ENCODE measurements around the gene GATAD2B. TPM values are rescaled to one million over a fixed set of nuclear protein-coding genes. Genes with fewer than 3 reads are reported as not detected.
"Not testable (repeated sequence)": the region's sequence is repeated elsewhere in the genome, so short reads cannot be mapped to it uniquely, and the experiment has no call there.

GATAD2B gene
- total RNA-seq, 1 donor from 2014 or later, result 12.2 TPM

DNA sequence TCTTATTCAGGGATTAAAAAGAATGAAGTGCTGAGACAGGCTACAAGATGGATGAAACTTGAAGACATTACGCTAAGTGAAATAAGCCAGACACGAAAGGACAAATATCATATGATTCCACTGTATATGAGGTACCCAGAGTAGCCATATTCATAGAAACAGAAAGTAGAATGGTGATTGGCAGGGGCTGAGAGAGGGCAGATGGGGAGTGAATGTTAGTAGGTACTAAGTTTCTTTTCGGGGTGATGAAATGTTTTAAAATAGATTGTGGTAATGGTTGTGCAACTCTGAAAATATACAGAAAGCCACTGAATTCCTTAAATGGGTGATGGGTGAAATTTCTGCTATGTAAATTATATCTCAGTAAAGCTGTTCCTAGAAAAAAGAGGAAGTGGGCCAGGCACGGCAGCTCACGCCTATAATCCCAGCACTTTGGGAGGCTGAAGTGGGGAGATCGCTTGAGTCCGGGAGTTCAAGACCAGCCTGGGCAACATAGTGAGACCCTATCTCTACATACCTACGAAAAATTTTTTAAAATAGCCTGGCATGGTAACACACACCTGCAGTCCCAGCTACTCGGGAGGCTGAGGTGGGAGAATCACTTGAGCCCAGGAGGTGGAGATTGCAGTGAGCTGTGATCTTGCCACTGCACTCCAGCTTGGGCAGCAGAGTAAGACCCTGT, 131.7 kb downstream of the GATAD2B start:
- Histone ChIP-seq H3K27me3 (ENCODE audit: control insufficient read depth, insufficient read depth, low read length) (peaks cover 4% of the 10 kb centered on the region), H3K4me3 (ENCODE audit: low read depth, low read length) (no peak overlapping the region), H3K36me3 (ENCODE audit: control insufficient read depth, insufficient read depth, low read length) (no peaks in the 10 kb centered on the region)
- no peak for DNase-seq (ENCODE audit: low read depth)
- TF ChIP-seq CTCF (IDR thresholded peaks at IDR 0.05; ENCODE audit: insufficient read depth, low read length, poor library complexity, severe bottlenecking), result no peak

DNA sequence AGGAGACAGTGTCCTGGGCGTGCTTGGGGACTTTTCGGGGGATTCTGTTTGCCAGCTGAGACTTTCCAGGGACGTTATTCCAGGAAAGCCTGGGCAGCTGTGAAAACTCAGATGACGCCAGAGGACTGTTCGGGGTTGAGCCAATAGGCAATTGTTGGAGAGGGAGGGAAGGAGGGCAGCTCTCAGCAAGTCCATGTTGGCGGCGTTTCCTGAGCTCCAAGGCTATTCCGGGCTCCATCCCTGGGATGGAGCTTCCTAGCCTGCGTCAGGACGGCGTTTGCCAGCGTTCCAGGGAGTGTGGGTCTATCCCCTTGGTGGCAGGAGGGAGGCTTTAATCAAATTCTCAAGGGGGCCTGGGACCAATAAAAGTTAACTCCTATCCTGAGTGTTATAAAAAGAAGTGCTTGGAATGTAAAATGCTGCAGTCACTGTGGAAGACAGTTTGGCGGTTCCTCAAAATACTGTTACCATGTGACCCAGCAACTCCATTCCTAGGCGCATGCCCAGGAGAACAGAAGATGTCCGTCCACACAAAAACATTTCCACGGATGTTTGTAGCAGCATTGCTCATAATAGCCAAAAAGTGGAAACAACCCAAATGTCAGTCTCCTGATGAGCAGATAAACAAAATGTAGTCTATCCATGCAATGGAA, 132.3 kb downstream of the GATAD2B start:
- no peak for TF ChIP-seq CTCF (IDR thresholded peaks at IDR 0.05; ENCODE audit: insufficient read depth, low read length, poor library complexity, severe bottlenecking)
- Histone ChIP-seq H3K4me3 (ENCODE audit: low read depth, low read length) (no peak overlapping the region), H3K36me3 (ENCODE audit: control insufficient read depth, insufficient read depth, low read length) (no peaks in the 10 kb centered on the region), H3K27me3 (ENCODE audit: control insufficient read depth, insufficient read depth, low read length) (peaks cover 4% of the 10 kb centered on the region)
- DNase-seq (ENCODE audit: low read depth), result no peak

- TF ChIP-seq CTCF (IDR thresholded peaks at IDR 0.05; ENCODE audit: insufficient read depth, low read length, poor library complexity, severe bottlenecking), result no peak
- Histone ChIP-seq H3K4me3 (ENCODE audit: low read depth, low read length) (no peak overlapping the region), H3K36me3 (ENCODE audit: control insufficient read depth, insufficient read depth, low read length) (no peaks in the 10 kb centered on the region), H3K27me3 (ENCODE audit: control insufficient read depth, insufficient read depth, low read length) (peaks cover 2% of the 10 kb centered on the region)
- DNase-seq (ENCODE audit: low read depth), result no peak
Measured at GRCh38 chr1:153789478-153790034, 133.2 kb downstream of the GATAD2B start.

DNA sequence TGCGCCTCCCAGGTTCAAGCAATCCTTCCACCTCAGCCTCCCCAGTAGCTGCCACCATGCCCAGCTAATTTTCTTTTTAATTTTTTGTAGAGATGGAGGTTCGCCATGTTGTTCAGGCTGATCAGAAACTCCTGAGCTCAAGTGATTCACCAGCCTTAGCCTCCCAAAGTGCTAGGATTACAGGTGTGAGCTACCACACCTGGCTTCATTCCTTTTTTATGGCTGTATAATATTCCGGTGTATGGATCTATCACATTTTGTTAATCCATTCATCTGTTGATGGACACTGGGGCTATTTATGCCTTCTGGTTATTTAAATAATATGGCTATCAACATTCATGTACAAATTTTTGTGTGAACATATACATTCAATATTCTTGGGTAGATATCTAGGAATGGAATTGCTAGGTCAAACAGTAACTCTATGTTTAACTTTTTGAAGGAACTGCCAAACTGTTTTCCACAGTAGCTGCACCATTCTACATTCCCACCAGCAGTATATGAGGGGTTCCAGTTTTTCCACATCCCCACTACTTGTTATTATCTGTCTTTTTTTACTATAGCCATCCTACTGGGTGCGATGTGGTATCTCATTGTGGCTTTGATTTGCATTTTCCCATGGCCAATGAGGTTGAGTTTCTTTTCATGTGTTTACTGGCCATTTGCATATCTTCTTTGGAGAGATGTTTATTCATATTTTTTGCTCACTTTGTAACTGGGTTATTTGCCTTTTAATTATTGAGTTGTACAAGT, 136.6 kb downstream of the GATAD2B start:
- Histone ChIP-seq H3K27me3 (ENCODE audit: control insufficient read depth, insufficient read depth, low read length) (no peaks in the 10 kb centered on the region), H3K4me3 (ENCODE audit: low read depth, low read length) (no peak overlapping the region), H3K36me3 (ENCODE audit: control insufficient read depth, insufficient read depth, low read length) (no peaks in the 10 kb centered on the region)
- TF ChIP-seq CTCF (IDR thresholded peaks at IDR 0.05; ENCODE audit: insufficient read depth, low read length, poor library complexity, severe bottlenecking), result no peak
- no peak for DNase-seq (ENCODE audit: low read depth)

DNA sequence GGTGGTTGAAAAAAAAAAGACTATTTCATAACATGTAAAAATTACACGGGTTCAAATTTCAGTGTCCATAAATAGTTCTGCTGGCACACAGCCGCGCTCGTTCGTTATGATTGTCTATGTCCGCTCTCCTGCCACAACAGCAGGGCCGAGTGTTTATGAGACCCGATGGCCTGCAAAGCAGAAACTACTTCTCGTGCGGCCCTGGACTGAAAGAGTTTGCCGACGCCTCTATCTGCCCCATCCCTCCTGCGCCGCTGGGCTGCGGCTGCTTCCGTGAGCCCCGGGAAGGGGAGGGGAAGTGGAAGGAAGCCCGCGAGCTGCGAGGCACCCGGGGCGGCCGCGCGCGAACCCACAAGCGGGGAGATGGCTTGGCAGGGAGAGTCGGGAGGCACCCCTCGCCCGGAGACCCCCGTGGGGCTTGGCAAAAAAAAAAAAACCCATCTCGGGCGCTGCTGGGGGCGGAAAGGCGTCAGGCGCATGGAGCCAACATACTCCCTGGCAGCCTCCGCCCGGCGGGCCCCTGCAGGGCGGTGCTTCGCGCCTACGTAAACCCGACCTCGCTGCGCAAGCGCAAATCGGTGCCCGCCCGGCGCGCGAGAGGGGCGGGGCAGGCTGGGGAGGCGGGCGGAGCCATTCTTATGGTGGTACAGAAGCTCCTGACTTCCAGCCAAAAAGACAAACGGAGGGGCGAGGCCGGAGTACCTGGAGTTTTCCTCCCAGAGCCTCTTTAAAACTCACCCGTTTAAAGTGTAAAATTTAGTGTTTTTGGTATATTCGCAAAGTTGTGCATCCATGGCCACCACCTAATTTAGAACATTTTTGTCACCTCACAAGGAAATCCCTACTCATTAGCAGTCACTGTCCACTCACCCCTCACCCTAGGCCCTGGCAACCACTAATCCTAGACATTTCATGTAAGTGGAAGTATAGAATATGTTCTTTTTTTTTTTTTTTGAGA, 139.3 kb downstream of the GATAD2B start:
- TF ChIP-seq CTCF (IDR thresholded peaks at IDR 0.05; ENCODE audit: insufficient read depth, low read length, poor library complexity, severe bottlenecking), result no peak
- H3K4me3 ChIP-seq (ENCODE audit: low read depth, low read length), result peak overlapping the region; percentile 72
- DNase-seq (ENCODE audit: low read depth), result no peak
- no peaks in the 10 kb centered on the region for H3K27me3 ChIP-seq (ENCODE audit: control insufficient read depth, insufficient read depth, low read length)
- H3K36me3 ChIP-seq (ENCODE audit: control insufficient read depth, insufficient read depth, low read length), result no peaks in the 10 kb centered on the region

DNA sequence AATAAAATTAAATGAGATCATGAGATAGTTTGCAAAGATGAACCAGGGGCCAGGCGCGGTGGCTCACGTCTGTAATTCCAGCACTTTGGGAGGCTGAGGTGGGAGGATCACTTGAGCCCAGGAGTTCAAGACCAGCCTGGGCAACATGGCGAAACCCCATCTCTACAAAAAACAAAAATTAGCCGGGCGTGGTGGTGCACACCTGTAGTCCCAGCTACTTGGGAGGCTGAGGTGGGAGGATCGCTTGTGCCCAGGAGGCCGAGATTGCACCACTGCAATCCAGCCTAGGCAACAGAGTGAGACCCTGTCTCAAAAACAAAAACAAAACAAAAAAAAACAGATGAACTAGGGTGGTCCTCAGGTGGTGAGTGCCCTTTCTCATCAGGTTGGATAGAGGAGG, 140.1 kb downstream of the GATAD2B start:
- not testable (repeated sequence) for H3K36me3 ChIP-seq (ENCODE audit: control insufficient read depth, insufficient read depth, low read length); DNase-seq (ENCODE audit: low read depth); H3K27me3 ChIP-seq (ENCODE audit: control insufficient read depth, insufficient read depth, low read length); H3K4me3 ChIP-seq (ENCODE audit: low read depth, low read length)

Data from kidney epithelial cell (primary cell).